ENCODE results near the gene TMEM170B.

- no peak for TF ChIP-seq CTCF (IDR thresholded peaks at IDR 0.05; ENCODE audit: low read depth, low read length, poor library complexity, severe bottlenecking)
- TF ChIP-seq EZH2phosphoT487 (IDR thresholded peaks at IDR 0.05; ENCODE audit: borderline replicate concordance, low read length): no peak
Measured at GRCh38 chr6:11623272-11623671, 85.7 kb downstream of the TMEM170B start.

Data from DOHH2 (cell line).